K562 (cell line): ENCODE measurements around the gene SPIN2A. TPM values are rescaled to one million over a fixed set of nuclear protein-coding genes. Genes with fewer than 3 reads are reported as not detected.
A peak's percentile ranks its signal among the peaks of the same experiment; 100 is the strongest.

Experiments used
- CEBPB ChIP-seq: fragments of 450-650 bp; IDR thresholded peaks from 2 replicates; pipeline ENCODE4 v1.6.1; 2016; ENCODE audit warnings: missing genetic modification characterization, missing compliant biosample characterization
- CTBP1 ChIP-seq: fragments of 450-650 bp; IDR thresholded peaks from 2 replicates; pipeline ENCODE4 v1.6.1; 2016; ENCODE audit warnings: borderline replicate concordance
- CTCFL ChIP-seq: IDR thresholded peaks from 2 replicates; pipeline ENCODE4 v1.6.1; 2011; ENCODE audit warnings: borderline replicate concordance, low read depth, mild to moderate bottlenecking, moderate library complexity, low read length; ENCODE audit not compliant: insufficient read depth, poor library complexity, severe bottlenecking
- L3MBTL2 ChIP-seq: fragments of 450-650 bp; IDR thresholded peaks from 2 replicates; pipeline ENCODE4 v1.6.1; 2016; ENCODE audit warnings: mild to moderate bottlenecking, moderate library complexity
- MGA ChIP-seq: fragments of 450-650 bp; IDR thresholded peaks from 2 replicates; pipeline ENCODE4 v1.6.1; 2016; ENCODE audit warnings: mild to moderate bottlenecking, moderate library complexity
- MLLT1 ChIP-seq, 2 experiments: fragments of 450-650 bp; IDR thresholded peaks; 2 replicates each; pipeline ENCODE4 v1.6.1; 2016
- MTA3 ChIP-seq: fragments of 450-650 bp; formaldehyde crosslinking; IDR thresholded peaks from 2 replicates; pipeline ENCODE4 v1.6.1; 2017; ENCODE audit warnings: mild to moderate bottlenecking, borderline replicate concordance
- NR2F6 ChIP-seq: fragments of 450-650 bp; formaldehyde crosslinking; IDR thresholded peaks from 2 replicates; pipeline ENCODE4 v1.4.0; 2020; ENCODE audit warnings: mild to moderate bottlenecking
- POLR2H ChIP-seq: IDR thresholded peaks from 2 replicates; pipeline ENCODE4 v1.6.1; 2016; ENCODE audit warnings: missing genetic modification characterization, low read depth, mild to moderate bottlenecking, control low read depth, missing compliant biosample characterization, moderate library complexity
- RBFOX2 ChIP-seq: fragments of 200-400 bp; formaldehyde crosslinking; IDR thresholded peaks from 2 replicates; pipeline ENCODE4 v1.6.1; 2017; ENCODE audit warnings: low read depth, mild to moderate bottlenecking, low read length, moderate library complexity
- RBM25 ChIP-seq: fragments of 200-400 bp; formaldehyde crosslinking; IDR thresholded peaks from 2 replicates; pipeline ENCODE4 v1.6.1; 2018; ENCODE audit warnings: low read length, low read depth, moderate library complexity; ENCODE audit not compliant: severe bottlenecking
- SMAD1 ChIP-seq: fragments of 150-350 bp; IDR thresholded peaks from 2 replicates; pipeline ENCODE4 v1.6.1; 2014; ENCODE audit warnings: low read length, low read depth; ENCODE audit not compliant: partially characterized antibody
- ZNF263 ChIP-seq: sonication (generic); formaldehyde crosslinking; IDR thresholded peaks from 2 replicates; pipeline ENCODE4 v1.8.0; 2022; ENCODE audit warnings: mild to moderate bottlenecking, missing genetic modification reagents, borderline replicate concordance
- polyA plus RNA-seq, 8 experiments: library from polyadenylated mRNA; depleted of rRNA in 4 of 8; stranded (reverse) in 5 of 8; unstranded in 3 of 8; fragments of >200 nt; fragmentation: Nextera tagmentation in 2 of 8; fragmentation: Illumina TruSeq in 1 of 8; extraction: Ambion mirVana in 2 of 8; extraction: Trizol in 1 of 8; gene quantifications; 2 replicates each; pipeline versions ENCODE4 v1.2.1 to v1.2.3, GENCODE V29; 2011 to 2014; ENCODE audit warnings: inconsistent platforms in 1 of 8, missing spikeins in 1 of 8
- total RNA-seq, 7 experiments: library from RNA; depleted of rRNA in 6 of 7; stranded (reverse); fragments of >200 nt in 6 of 7; fragmentation: Illumina TruSeq in 2 of 7; extraction: Trizol in 2 of 7; gene quantifications; 2 replicates each; pipeline versions ENCODE4 v1.2.1 to v1.2.3, GENCODE V29; 2011 to 2021; ENCODE audit warnings: low replicate concordance in 1 of 7

Gene SPIN2A
- total and polyA plus RNA-seq, 9 of the 15 experiments (the other 6 are each of a cell fraction or from before 2014, with no cell fraction given): 0.03 to 1.6 (median 0.58) TPM

- TF ChIP-seq MGA: peak; percentile 57; the same call in 1 of the 2 replicates
- no peak for TF ChIP-seq CTCFL
- no peak for TF ChIP-seq NR2F6 (CRISPR knock-in tag)
- TF ChIP-seq SMAD1: no peak
- peak in 1 of 2 experiments; percentile 64; a peak in 1 of 4 replicates for TF ChIP-seq MLLT1 (IDR thresholded peaks at IDR 0.05)
- TF ChIP-seq ZNF263: no peak
- no peak for TF ChIP-seq POLR2H
- TF ChIP-seq CTBP1: peak; percentile 23; the same call in 1 of the 2 replicates
- peak; percentile 69; the same call in 1 of the 2 replicates for TF ChIP-seq L3MBTL2
- TF ChIP-seq CEBPB (tag): no peak
- no peak for TF ChIP-seq RBM25
- peak; percentile 76; the same call in 1 of the 2 replicates for TF ChIP-seq MTA3
- TF ChIP-seq RBFOX2: peak; percentile 80
Measured at GRCh38 chrX:57121162-57121755, 15.9 kb downstream of the SPIN2A start, which contains the start of gene SPIN2B (continued).
